ENCODE data around the gene CD300LG.

Gene CD300LG

GRCh38 chr17:43901861-43902589 is 55.0 kb downstream of the CD300LG start:
- DNase-seq (ENCODE audit: insufficient read length, low spot score) (no peak), FAIRE-seq (no peak)
- TF ChIP-seq CTCF (IDR thresholded peaks at IDR 0.05; ENCODE audit: insufficient read depth, missing control alignments), result no peak

GRCh38 chr17:43905400-43905984 is 58.5 kb downstream of the CD300LG start:
- no peak for FAIRE-seq
- DNase-seq (ENCODE audit: insufficient read length, low spot score), result peak; percentile 52
- no peak for TF ChIP-seq CTCF (IDR thresholded peaks at IDR 0.05; ENCODE audit: insufficient read depth, missing control alignments)

GRCh38 chr17:43905985-43906852 is 59.2 kb downstream of the CD300LG start:
- FAIRE-seq (no peak), DNase-seq (ENCODE audit: insufficient read length, low spot score) (peak; percentile 80)
- no peak for TF ChIP-seq CTCF (IDR thresholded peaks at IDR 0.05; ENCODE audit: insufficient read depth, missing control alignments)

- no peak for TF ChIP-seq CTCF (IDR thresholded peaks at IDR 0.05; ENCODE audit: insufficient read depth, missing control alignments)
- DNase-seq (ENCODE audit: insufficient read length, low spot score) (no peak), FAIRE-seq (no peak)
These were observed 60.0 kb downstream of the CD300LG start for GRCh38 chr17:43906951-43907424.

- FAIRE-seq, result no peak
- peak; percentile 73 for DNase-seq (ENCODE audit: insufficient read length, low spot score)
- TF ChIP-seq CTCF (IDR thresholded peaks at IDR 0.05; ENCODE audit: insufficient read depth, missing control alignments), result no peak
These were observed 60.5 kb downstream of the CD300LG start, which contains the start of gene MPP2 for GRCh38 chr17:43907425-43907981. Gene MPP2, minus strand, starts transcription at chr17:43907536. Its CDS starts 3,076 bp downstream, at chr17:43904460.

- FAIRE-seq (no peak), DNase-seq (ENCODE audit: insufficient read length, low spot score) (peak; percentile 41)
- no peak for TF ChIP-seq CTCF (IDR thresholded peaks at IDR 0.05; ENCODE audit: insufficient read depth, missing control alignments)
These were observed 61.2 kb downstream of the CD300LG start for GRCh38 chr17:43907998-43908721.
